DND-41 (cell line): ENCODE data around the gene MYO16.

Experiments used
- ATAC-seq: fragments of 200-7000 bp; cut with Tn5 transposase; 3 replicates; pipeline ENCODE4 v1.9.1; 2021; ENCODE audit warnings: low read depth; ENCODE audit not compliant: insufficient read depth
- DNase-seq: peaks from one replicate; pipeline ENCODE4 v3.0.0-alpha.2; 2020
- H2AFZ ChIP-seq: 2 replicates; pipeline ENCODE4 v1.6.0; 2012; ENCODE audit warnings: low read depth, low read length
- H3K27ac ChIP-seq: 2 replicates; pipeline ENCODE4 v1.5.1; 2012; ENCODE audit warnings: low read length, inconsistent platforms
- H3K27me3 ChIP-seq: fragments of 200-600 bp; sonication (generic); 2 replicates; pipeline ENCODE4 v1.6.0; 2012; ENCODE audit warnings: low read length, mild to moderate bottlenecking, inconsistent platforms; ENCODE audit not compliant: insufficient read depth, poor library complexity
- H3K36me3 ChIP-seq: 2 replicates; pipeline ENCODE4 v1.5.1; 2012; ENCODE audit warnings: low read length, inconsistent platforms; ENCODE audit not compliant: insufficient read depth
- H3K4me1 ChIP-seq: 2 replicates; pipeline ENCODE4 v1.5.1; 2012; ENCODE audit warnings: mild to moderate bottlenecking, low read length; ENCODE audit not compliant: insufficient read depth
- H3K4me2 ChIP-seq: 2 replicates; pipeline ENCODE4 v1.6.0; 2012; ENCODE audit warnings: mild to moderate bottlenecking, moderate library complexity, low read length, inconsistent platforms; ENCODE audit not compliant: insufficient read depth
- H3K4me3 ChIP-seq, 2 experiments: fragments of 200-600 bp in 1 of 2; shearing (Covaris generic) in 1 of 2; 2 replicates each; pipeline ENCODE4 v1.5.1; 2012 to 2016; ENCODE audit warnings: inconsistent platforms in 2 of 2, low read length in 2 of 2, mild to moderate bottlenecking in 2 of 2, low read depth in 1 of 2, moderate library complexity in 1 of 2
- H3K79me2 ChIP-seq: 2 replicates; pipeline ENCODE4 v1.6.0; 2012; ENCODE audit warnings: low read length, inconsistent platforms; ENCODE audit not compliant: insufficient read depth
- H3K9ac ChIP-seq: 2 replicates; pipeline ENCODE4 v1.6.0; 2012; ENCODE audit warnings: low read depth, mild to moderate bottlenecking, inconsistent platforms, low read length, moderate library complexity
- H3K9me3 ChIP-seq: 2 replicates; pipeline ENCODE4 v1.5.1; 2012; ENCODE audit warnings: low read length, moderate library complexity, mild to moderate bottlenecking, inconsistent platforms; ENCODE audit not compliant: insufficient read depth, severe bottlenecking
- H4K20me1 ChIP-seq: 2 replicates; pipeline ENCODE4 v1.6.0; 2012; ENCODE audit warnings: low read length; ENCODE audit not compliant: insufficient read depth
- EZH2 ChIP-seq: IDR thresholded peaks from 3 replicates; pipeline ENCODE4 v1.6.1; 2012; ENCODE audit warnings: borderline replicate concordance, low read depth, mild to moderate bottlenecking, moderate library complexity, low read length, inconsistent platforms; ENCODE audit not compliant: severe bottlenecking
- TF ChIP-seq, protein P1 (sequence below): IDR thresholded peaks from 2 replicates; pipeline ENCODE4 v1.5.1; 2012; ENCODE audit warnings: borderline replicate concordance, low read length, moderate library complexity, mild to moderate bottlenecking; ENCODE audit not compliant: poor library complexity, severe bottlenecking; ENCODE audit errors: extremely low read depth

MYO16 gene

DNA sequence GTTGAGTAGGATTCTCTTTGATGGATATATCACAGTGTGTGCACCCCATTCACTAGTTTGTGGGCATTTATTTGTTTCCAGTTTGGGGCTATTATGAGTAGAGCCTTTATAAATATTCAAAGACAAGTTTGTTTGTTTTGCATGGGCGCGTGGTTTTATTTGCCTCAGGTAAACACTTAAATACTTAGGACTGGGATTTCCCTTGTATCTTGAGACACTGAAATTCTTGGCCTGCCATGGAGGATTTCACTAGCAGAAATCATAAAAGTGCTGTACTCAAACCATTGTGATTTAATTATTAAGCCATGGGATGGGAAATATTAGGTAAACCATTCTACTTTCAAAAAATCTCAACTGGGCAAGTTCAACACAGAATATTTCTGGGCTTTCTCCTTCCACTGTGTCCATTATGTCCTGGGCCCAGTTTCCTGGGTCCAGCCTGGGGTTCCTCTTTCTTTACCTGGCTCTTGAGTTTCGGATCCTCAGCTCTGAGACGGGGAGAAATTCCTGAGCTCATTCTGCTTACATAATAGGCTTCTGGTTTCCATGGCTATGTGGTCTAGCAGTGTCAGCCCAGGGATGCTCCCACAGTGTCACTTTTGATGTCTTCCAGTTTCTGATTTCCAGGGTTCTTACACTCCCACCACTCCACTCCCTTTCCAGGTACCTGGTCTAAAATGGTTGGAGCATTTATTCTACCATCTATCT is 14.4 kb downstream of the MYO16 start:
- H3K4me3 ChIP-seq = no peak overlapping the region
- ATAC-seq (no peak), DNase-seq (no peak)
- H3K9ac ChIP-seq = no peak overlapping the region
- H3K36me3 ChIP-seq = no peaks in the 10 kb centered on the region
- no peak overlapping the region for H2AFZ ChIP-seq
- H3K27me3 ChIP-seq = no peaks in the 10 kb centered on the region
- H3K9me3 ChIP-seq = no peaks in the 10 kb centered on the region
- TF ChIP-seq, protein P1, sequence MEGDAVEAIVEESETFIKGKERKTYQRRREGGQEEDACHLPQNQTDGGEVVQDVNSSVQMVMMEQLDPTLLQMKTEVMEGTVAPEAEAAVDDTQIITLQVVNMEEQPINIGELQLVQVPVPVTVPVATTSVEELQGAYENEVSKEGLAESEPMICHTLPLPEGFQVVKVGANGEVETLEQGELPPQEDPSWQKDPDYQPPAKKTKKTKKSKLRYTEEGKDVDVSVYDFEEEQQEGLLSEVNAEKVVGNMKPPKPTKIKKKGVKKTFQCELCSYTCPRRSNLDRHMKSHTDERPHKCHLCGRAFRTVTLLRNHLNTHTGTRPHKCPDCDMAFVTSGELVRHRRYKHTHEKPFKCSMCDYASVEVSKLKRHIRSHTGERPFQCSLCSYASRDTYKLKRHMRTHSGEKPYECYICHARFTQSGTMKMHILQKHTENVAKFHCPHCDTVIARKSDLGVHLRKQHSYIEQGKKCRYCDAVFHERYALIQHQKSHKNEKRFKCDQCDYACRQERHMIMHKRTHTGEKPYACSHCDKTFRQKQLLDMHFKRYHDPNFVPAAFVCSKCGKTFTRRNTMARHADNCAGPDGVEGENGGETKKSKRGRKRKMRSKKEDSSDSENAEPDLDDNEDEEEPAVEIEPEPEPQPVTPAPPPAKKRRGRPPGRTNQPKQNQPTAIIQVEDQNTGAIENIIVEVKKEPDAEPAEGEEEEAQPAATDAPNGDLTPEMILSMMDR = no peak
- no peak for TF ChIP-seq EZH2
- no peaks in the 10 kb centered on the region for H3K4me1 ChIP-seq
- no peak overlapping the region for H3K4me2 ChIP-seq
- H3K79me2 ChIP-seq = no peaks in the 10 kb centered on the region
- H3K27ac ChIP-seq = no peak overlapping the region
- H4K20me1 ChIP-seq = no peaks in the 10 kb centered on the region

DNA sequence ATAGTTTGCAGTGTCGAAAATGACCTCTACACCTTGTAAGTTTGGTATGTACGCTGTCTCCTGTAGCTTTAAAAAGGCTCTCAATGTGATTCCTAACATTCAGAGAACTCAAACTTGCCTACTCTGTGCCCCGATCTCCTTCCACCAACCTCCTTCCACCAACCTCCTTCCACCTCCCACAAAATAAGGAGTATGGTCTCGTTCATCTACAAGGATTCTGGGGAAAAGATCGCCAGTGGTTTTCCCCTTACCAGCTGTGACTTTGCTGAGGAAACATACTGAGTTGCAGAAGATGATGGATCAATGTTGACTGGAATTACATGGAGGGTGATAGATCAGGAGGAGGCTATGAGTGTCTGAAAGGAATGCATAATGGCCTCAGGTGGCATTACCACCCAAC is 16.0 kb downstream of the MYO16 start:
- no peak overlapping the region for H3K4me2 ChIP-seq
- ATAC-seq (no peak), DNase-seq (no peak)
- no peak overlapping the region for H2AFZ ChIP-seq
- no peaks in the 10 kb centered on the region for H3K79me2 ChIP-seq
- no peak overlapping the region for H3K27ac ChIP-seq
- H3K27me3 ChIP-seq = no peaks in the 10 kb centered on the region
- no peaks in the 10 kb centered on the region for H3K36me3 ChIP-seq
- H3K4me1 ChIP-seq = no peaks in the 10 kb centered on the region
- no peak overlapping the region for H3K9ac ChIP-seq
- TF ChIP-seq, protein P1 = no peak
- no peak for TF ChIP-seq EZH2
- H4K20me1 ChIP-seq = no peaks in the 10 kb centered on the region
- no peaks in the 10 kb centered on the region for H3K9me3 ChIP-seq
- no peak overlapping the region for H3K4me3 ChIP-seq

DNA sequence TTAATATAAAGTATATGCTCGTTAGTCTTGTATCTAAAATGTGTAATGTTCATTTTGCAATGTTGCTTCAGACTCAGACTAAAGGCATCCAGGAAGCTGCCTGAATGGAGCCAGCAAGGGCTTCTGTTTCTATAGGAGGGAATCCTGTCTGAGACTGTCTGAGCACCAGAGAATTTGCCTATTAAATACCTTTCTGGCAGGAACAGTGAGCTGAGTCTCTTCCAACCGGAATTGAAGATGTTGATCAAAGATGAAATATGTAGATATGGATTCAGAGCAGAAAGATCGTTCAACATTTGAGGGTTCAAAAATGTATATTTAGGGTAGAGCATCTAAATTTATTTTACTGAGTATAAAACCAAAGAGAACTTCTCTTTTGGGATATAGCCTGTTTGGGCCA is 20.9 kb downstream of the MYO16 start:
- TF ChIP-seq, protein P1 = no peak
- no peak for TF ChIP-seq EZH2
- Histone ChIP-seq H3K9me3 (no peaks in the 10 kb centered on the region), H3K27ac (no peak overlapping the region), H3K4me3 (no peak overlapping the region), H4K20me1 (no peaks in the 10 kb centered on the region), H3K4me2 (no peak overlapping the region), H3K4me1 (no peaks in the 10 kb centered on the region), H3K36me3 (no peaks in the 10 kb centered on the region), H3K79me2 (no peaks in the 10 kb centered on the region), H3K9ac (no peak overlapping the region), H3K27me3 (no peaks in the 10 kb centered on the region), H2AFZ (no peak overlapping the region)
- DNase-seq = no peak
- no peak for ATAC-seq
